NCI-H1417 (cell line): ENCODE data around the gene DNAJB12.
A peak's percentile ranks its signal among the peaks of the same experiment; 100 is the strongest.
"Not testable (repeated sequence)": the region's sequence is repeated elsewhere in the genome, so short reads cannot be mapped to it uniquely, and the experiment has no call there.

Source experiments
- DNase-seq, 3 experiments: peaks; one replicate each; lab custom pipeline; 2025; lab: John Stamatoyannopoulos, UW

Gene DNAJB12

GRCh38 chr10:72316748-72317435 is 37.8 kb downstream of the DNAJB12 start:
- DNase-seq, result peak in 2 of 3 experiments; percentile 47 to 69

GRCh38 chr10:72316386-72316700 is 38.4 kb downstream of the DNAJB12 start:
- no peak for DNase-seq

GRCh38 chr10:72315611-72316385 is 38.9 kb downstream of the DNAJB12 start:
- DNase-seq, result no peak

GRCh38 chr10:72315054-72315453 is 39.7 kb downstream of the DNAJB12 start:
- DNase-seq, result no peak

GRCh38 chr10:72314263-72314662 is 40.5 kb downstream of the DNAJB12 start:
- no peak for DNase-seq

DNA sequence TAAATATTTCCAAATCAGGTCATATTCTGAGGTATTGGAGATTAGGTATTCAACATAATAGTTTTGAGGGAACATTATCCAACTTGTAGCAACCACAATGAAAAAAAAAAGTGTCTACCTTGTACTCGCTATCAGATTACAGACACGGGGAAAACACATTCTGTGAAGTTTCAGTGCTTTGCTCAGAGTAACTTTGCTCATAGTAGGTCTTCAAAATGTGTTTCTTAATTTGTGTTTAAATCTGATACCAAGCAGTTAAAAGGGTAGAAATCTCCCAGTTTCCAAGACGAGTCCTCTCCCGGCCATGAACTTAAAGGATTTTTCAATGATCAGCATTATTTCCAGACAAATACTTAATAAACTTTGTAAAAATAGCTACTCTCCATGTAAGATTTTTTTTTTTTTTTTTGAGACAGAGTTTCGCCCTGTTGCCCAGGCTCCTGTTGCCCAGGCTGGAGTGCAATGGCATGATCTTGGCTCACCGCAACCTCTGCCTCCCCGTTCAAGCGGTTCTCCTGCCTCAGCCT is 41.8 kb downstream of the DNAJB12 start:
- DNase-seq, result no peak

DNA sequence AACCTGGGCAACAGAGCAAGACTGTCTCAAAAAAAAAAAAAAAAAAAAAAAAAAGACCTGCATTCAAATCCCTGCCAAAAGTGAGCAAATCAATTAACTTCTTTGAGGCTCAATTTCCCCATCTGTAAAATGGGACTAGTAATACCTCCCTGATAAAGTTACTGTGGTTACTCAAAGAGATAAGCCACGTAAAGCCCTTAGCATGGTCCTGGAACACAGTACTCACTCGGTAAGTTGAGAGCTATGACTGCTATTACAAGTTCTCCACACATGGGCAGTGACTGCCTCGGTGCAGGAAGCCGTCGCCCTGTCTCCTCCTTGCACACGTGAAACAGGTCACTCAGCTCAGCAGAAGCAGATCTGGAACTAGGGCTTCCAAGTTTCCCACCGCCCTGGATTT is 43.1 kb downstream of the DNAJB12 start:
- DNase-seq, result no peak

DNA sequence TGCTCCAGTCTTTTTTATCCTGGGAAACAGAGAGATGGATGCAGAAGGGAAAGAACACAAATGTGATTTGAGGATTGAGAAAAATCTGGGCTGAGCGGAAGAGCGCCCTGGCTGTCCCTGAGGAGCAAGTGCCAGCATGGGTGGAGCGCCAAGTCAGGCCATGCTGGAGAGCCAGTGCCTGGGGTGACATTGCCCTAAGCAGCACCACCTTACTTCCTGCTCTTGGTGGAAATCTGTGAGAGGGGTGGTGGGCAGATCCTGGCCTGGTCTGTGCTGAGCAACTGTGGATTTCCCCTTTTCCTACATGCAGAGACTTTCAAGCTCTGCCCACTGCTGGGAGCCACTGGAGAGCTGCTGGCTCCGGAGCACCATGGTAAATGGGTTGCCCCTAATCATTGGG is 44.1 kb downstream of the DNAJB12 start:
- DNase-seq, result no peak

DNA sequence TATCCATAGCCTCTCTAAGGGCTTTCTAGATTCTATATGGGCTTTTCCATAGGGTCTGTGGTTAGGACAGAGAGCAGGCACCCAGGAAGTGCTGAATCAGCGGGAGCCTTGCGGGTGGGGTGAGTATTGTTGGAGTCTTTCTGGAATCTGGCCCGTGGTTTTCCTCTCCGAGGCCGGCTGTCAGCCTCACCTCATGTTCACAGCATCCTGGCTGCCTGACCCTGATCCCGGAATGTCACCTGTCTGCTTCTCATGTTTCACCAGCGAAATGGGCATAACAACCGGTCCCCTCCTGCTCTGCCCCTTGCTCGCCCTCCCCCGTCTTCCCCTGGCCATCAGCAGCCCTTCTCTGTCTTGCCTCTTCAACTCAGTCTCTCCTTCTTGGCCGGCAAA is 44.5 kb downstream of the DNAJB12 start:
- no peak for DNase-seq

DNA sequence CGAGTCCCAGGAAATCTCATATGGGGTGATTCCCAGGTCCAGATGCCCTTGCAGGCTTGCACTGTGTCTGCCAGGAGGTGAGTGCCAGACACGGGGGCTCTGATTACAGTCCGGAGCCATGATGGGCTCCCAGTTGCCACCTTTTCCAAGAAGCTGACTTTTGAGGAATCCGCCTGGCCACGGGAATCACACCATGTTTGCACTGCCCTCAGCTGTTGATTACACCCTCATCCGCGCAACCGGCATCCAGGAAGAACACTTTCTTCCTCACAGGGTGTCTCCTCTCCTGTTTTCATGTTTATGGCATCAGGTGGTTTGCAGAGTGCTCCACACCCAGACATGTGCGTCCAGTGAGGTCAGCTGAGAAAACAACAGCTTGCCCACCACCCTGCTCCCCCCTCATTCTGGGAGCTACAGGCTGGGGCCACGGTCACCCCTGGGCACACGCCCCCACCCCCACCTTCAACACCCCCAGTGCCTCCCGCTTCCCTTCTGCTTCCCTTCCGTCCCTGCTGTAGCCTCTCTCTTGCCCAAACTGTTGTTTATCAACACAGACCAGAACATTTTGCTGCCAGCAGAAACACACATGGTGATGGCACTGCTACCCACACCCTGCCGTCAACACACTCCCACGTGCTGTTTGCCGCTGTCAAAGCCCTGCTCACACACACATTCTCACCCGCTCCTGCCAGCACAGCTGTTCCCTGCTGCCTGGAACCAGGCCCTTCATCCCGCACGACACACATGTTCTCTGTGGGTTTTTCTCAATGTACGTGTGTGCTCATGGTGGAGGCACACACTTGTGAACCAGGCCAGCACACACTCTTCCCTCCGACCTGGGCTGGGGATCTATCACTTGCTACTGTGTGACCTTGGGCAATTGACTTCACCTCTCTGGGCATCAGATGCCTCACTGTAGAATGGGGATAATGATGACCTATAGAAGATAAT is 45.2 kb downstream of the DNAJB12 start:
- peak in 1 of 3 experiments; percentile 21 for DNase-seq

DNA sequence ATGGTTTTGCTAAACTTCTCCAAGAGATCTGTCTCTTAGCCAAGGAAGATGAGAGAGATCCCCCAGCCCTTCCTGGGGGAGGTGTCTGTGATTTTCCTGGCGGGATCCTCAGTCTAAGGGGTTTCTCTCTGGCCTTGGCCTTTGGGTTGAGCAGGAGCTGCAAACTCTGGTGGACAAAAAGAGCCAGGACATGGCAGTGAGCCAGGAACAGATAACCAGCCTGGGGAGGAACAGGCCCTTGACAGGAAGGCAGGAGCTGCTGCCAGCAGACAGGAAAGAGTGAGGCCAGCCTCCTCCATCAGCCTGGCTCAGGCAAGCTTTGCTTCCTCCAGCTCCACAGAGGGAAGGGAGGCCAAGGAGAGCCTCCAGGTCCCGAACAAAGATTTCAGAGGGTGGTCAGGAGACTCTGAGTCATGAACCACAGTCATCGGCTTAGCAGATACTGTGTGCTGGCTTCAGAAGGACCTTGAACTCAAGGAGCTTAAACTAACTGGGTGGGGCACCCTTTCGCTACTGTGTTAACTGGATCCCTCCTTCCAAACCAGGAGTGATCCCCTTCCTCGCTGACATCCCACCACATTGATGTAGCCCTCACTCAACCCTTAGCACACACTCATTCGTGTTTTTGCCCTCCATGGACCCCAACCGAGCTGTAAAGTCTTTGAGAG is 46.3 kb downstream of the DNAJB12 start:
- no peak for DNase-seq

GRCh38 chr10:72307711-72308110 is 47.0 kb downstream of the DNAJB12 start:
- not testable (repeated sequence) for DNase-seq

GRCh38 chr10:72306215-72306760 is 48.4 kb downstream of the DNAJB12 start:
- DNase-seq, result no peak

DNA sequence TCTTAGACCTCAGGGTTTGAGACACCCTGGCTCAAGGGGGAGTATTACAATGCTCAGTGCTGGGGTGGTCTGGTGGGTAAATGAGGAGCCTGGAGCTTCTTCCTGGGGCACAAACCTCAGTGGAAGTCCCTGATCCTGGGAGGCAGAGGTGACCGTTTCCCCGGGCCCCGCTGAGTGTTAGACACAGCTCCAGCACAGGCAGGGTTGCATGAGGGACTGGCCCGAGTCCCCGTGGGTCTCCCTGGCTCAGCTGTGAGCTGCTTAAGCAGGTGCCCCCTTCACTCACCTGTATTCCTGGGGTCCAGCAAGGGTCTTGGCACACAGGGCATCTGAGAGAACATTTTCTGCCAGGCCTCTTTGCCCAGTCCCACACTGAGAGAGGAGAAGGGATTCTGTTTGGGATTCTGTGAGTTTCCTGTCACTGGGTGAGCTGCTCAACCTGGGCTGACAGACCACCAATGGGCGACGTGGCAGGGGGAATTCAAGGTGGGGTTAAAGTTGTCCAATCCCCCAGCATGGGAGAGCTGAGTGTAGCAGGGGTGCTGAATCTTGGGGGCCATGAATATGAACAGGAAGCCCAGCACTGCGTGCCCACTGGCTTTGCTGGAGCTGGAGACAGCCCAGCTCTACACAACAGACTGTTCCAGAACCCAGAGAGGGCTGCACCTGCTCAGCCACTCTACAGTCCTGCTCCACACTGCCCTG is 51.1 kb downstream of the DNAJB12 start:
- DNase-seq, result no peak

DNA sequence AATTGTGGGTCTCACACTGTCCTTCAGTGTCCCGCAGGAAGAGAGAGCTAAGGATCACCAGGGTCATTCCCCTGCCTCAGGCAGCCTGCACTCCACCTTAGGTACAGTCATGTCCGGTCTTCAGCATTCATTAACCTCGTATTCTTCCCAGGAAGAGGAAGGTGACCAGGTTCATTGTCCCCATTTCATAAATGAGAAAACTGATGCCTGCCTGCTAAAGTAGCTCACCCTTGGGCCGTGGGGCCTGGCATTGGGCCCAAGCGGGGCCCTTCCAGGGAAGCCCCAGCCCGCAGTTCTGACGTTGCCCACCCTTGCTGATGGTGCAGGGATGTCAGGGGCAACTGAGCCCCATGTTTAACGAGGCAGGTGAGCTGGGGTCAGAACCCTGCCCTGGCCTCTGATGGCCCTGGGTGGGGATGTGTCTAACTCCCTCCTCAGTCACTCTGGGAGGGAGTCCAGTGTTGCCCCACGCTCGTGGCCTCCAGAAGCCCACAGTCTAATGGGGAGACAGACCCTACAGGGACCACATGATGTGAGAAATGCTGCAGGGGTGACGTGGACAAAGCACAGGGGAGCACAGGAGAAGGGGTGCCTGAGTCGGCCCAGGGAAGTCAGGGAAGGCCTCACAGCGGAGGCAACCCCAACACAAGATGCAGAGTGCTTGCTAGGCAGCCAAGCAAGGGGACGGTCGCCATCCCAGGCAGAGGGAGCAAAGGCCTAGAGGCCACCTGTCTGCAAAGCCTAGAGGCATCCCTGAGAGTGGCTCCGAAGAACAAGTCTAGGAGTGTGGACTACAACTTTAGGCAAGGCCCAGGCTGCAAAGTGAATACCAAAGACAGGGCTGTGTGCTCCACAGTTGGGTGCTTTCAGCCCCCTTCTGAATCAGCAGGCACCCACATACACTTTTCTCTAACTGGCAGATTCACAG is 55.9 kb downstream of the DNAJB12 start:
- DNase-seq, result no peak

GRCh38 chr10:72297805-72298591 is 56.7 kb downstream of the DNAJB12 start:
- DNase-seq, result peak; percentile 90 to 96 (median 90)

DNA sequence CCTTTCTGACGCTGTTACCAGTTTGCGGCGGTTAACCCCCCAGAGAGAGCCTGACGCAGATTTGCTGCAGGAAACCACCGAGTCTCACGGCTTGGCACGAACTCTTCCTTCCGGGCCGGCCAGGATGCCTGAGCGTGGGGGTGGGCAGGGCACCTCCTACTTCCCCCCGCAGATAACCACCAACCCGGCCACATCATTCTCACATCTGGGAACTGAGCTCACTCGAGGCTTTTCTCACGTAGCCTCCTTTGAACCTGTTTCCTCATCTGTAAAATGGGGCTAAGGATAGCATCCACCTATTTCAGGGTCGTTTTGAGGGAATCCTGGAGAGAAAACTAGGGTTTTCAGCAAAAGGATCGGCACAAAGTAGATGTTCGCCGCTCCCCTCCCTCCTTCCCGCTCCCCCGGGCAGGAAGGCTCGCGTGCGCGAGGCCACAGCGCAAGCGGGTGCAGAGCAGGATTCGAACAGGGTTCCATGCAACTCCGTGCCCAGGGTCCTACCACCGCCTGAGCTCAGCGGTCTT is 57.4 kb downstream of the DNAJB12 start:
- peak in 1 of 3 experiments; percentile 47 for DNase-seq

DNA sequence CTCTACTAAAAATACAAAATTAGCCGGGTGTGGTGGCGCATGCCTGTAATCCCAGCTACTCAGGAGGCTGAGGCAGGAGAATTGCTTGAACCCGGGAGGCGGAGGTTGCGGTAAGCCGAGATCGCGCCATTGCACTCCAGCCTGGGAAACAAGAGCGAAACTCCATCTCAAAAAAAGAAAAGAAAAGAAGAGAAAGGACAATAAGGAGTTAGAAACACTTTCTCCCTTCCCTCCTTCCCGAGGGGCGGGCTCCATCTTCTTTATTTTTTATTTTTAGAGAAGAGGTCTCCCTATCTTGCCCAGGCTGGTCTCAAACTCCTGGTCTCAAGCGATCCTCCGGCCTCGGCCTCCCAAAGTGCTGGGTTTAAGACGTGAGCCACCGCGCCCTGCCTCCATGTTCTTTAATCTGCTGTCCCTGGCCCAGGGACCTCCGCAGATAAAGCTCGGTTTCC is 57.9 kb downstream of the DNAJB12 start:
- DNase-seq, result not testable (repeated sequence)
